Activated CD4-positive, alpha-beta T cell treated with anti-CD3 and anti-CD28 coated beads for 1 hour (primary cell): ENCODE data around the gene TSC1.
"Not testable (repeated sequence)": the region's sequence is repeated elsewhere in the genome, so short reads cannot be mapped to it uniquely, and the experiment has no call there.

ENCODE experiments used
- DNase-seq: peaks from one replicate; pipeline ENCODE4 v3.0.0-alpha.2; 2020

The TSC1 gene

DNA sequence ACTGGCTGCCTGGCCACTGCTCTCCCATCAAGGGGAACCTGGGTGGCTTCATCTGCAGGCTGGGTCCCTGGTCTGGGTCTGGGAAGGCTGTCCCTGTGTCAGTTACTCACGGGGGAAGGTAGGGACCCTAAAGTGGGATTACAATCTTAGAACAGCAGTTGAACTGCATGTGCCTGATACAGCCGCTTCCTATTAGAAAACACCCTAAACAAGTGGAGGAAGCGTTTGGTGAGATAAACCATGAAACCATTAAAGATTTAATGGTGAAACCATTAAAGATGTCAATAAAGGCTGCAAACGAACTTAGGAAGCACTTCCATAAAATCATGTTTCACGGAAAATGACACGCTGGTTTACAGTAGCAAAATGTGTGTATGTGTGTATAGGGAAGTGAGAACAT, 31.5 kb upstream of the TSC1 start:
- no peak for DNase-seq

DNA sequence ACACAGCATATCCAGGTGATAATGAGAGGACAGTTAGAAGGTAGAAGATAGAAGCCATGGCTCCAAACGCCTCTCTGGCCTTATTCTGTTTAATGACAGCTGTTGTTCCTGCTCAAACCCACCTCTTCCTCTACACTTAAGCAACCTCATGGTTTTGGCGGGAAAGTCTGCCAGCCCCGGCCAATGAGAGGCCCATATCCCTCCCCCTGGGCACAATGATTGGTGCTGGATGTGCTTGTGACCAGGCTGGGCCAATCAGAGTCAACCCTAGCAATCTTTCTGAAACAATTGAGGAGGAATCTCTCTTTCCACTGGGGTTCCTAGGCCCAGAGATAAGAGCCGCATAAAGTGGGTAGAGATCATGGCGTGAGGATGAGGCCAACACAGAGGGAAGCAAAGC, 29.3 kb upstream of the TSC1 start:
- no peak for DNase-seq

DNA sequence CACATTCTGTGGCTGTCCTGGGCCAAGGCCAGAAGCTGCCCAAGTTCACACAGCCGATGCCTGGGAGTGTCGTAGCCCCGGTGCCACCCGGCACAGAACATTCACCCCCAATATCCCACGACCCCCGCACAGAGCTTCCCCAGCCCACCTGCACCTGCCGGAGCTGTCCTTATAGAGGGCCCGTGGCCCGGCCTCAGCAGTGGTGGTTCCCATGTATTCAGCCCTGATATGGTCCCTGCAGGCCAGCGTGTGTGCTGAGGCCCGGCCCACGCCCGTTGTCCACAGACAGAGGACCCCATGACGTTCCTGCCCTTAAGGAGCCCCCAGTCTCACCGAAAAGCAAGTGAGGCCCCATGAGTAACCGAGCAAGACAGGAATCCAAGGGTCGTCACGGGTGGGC, 28.8 kb upstream of the TSC1 start:
- DNase-seq, result no peak

- no peak for DNase-seq
These were observed 26.1 kb upstream of the TSC1 start for GRCh38 chr9:132970324-132971062.

DNA sequence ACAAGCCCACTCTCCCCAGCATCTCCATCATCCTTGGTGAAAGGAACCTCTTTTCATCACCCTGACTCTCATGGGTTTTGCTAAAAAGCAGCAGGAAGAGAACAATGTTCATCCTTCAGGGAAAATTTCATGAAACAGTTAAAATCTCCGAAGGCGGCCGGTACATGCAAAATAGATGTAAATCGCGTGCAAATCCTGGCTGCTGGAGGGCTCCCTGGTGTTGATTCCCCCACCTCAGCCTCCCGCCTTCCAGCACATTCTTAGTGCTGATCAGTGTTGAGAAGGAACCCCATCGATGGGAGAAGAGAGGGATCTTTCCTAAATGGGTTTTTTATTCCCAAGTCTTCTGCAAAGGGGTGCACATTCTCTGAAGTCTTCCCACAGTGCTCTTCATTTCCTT, 25.4 kb upstream of the TSC1 start:
- DNase-seq, result no peak

DNA sequence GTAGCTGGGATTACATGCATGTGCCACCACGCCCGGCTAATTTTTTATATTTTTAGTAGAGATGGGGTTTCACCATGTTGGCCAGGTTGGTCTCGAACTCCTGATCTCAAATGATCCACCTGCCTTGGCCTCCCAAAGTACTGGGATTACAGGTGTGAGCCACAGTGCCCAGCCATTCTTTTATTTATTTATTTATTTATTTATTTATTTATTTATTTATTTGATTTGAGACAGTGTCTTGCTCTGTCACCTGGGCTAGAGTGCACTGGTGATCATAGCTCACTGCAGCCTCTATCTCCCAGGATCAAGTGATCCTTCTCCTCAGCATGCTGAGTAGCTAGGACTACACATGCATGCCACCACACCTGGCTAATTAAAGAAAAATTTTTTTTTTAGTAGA, 23.5 kb upstream of the TSC1 start:
- not testable (repeated sequence) for DNase-seq

DNA sequence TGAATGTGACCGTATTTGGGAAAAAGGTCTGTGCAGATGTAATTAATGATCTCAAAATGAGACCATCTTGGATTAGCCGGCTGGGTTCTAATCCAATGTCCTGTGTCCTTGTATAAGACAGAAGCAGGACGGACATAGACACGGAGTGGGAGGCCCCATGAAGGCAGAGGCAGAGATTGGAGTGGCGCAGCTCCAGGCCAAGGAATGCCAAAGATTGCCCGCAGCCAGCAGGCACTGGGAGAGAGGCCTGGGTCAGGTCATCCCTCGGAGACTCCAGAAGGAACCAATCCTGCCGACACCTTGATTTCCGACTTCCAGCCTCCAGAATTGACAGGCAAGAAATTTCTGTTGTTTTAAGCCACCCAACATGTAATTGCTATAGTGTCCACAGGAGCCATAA, 21.1 kb upstream of the TSC1 start:
- DNase-seq, result no peak

GRCh38 chr9:132961002-132961401, 16.6 kb upstream of the TSC1 start:
- no peak for DNase-seq

- DNase-seq, result no peak
These were observed 13.4 kb upstream of the TSC1 start for GRCh38 chr9:132957805-132958204.

DNA sequence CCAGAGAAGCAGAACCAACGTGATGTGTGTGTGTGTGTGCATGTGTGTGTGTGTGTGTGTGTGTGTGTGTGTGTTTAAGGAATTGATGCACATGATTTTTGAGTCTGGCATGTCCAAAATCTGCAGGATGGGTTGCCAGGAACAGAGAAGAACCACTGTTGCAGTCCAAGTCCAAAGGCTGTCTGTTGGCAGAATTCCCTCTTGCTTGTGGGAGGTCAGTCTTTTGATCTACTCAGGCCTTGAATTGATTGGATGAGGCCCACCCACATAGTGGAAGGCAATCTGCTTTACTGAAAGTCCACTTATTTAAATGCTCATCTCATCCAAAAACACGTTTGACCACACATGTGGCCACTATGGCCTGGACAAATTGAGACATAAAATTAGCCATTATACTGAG, 11.4 kb upstream of the TSC1 start:
- DNase-seq, result no peak

GRCh38 chr9:132955123-132955522, 10.7 kb upstream of the TSC1 start:
- no peak for DNase-seq

DNA sequence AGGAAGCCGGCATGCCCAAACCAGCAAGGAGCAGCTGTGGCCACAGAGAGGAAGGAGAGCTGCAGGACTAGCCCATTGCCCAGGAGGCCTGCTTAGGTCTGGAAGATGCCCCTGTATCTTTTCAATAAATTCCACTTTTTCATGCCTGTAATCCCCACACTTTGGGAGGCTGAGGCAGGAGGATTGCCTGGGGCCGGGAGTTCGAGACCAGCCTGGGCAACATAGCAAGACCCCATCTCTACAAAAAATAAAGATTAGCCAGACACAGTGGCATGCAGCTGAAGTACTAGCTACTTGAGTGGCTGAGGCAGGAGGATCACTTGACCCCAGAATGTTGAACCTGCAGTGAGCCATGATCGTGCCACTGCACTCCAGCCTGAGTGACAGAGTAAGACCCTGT, 5.3 kb upstream of the TSC1 start:
- no peak for DNase-seq

DNA sequence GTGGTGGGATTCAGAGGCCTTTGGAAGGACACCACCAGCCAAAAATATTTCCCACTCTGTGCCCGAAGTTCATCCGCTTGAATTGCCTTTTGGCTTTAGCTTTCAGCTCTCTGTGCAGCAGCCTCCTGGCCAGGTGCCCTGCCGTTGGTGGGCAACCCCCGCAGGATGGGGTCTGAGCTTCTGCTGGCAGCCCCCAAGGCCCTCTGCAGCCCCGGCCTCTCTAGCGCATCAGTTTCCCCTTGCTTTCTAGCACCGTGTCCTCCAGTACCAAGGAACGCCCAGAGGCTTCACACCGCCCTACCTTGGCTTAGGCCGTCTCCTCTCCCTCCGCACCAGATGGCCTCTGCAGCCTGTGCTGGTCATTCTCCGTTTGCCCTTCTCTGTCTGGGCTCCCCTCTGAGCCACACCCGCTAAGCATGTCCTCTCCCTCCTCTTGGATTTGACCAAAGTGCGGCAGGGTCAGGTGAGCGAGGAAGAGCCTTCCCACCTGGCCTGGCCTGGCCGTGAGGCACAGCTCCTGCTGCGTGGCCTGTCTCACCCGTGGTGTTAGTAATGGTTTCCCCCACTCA, 4.2 kb upstream of the TSC1 start:
- DNase-seq, result no peak

GRCh38 chr9:132947756-132948155, 3.3 kb upstream of the TSC1 start:
- DNase-seq, result no peak

DNA sequence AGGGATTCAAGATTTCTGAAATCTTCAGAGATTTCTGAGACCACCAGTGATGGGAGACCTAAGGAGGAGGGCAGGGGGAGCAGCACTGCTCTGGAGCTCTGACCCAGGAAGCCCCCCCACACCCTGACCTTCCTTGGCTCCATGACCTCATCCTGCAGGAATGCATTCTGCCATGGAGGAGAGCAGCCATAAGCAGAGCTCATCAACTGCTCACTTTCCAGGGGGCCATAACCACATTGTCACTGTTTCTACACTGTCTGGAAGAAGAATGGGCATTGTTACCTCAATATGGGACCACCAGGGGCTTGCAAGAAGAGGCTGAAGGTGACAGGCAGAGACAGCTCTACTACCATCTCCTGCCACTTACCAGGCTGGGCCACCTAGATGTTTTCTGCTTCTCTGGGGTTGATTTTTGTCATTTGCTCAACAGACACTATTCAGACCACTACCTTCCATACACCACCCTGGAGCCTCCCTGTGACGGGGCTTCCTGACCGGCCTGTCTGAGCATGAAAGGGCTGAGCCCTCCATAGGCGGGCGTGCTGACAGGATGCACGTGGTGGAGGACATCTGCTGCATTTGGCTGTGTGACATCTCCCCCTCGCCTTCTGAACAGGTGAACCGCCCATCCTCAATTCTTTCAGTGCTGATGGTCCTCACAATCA, 2.3 kb upstream of the TSC1 start:
- no peak for DNase-seq

- DNase-seq, result no peak
These were observed 1.8 kb upstream of the TSC1 start for GRCh38 chr9:132946211-132946610.

DNA sequence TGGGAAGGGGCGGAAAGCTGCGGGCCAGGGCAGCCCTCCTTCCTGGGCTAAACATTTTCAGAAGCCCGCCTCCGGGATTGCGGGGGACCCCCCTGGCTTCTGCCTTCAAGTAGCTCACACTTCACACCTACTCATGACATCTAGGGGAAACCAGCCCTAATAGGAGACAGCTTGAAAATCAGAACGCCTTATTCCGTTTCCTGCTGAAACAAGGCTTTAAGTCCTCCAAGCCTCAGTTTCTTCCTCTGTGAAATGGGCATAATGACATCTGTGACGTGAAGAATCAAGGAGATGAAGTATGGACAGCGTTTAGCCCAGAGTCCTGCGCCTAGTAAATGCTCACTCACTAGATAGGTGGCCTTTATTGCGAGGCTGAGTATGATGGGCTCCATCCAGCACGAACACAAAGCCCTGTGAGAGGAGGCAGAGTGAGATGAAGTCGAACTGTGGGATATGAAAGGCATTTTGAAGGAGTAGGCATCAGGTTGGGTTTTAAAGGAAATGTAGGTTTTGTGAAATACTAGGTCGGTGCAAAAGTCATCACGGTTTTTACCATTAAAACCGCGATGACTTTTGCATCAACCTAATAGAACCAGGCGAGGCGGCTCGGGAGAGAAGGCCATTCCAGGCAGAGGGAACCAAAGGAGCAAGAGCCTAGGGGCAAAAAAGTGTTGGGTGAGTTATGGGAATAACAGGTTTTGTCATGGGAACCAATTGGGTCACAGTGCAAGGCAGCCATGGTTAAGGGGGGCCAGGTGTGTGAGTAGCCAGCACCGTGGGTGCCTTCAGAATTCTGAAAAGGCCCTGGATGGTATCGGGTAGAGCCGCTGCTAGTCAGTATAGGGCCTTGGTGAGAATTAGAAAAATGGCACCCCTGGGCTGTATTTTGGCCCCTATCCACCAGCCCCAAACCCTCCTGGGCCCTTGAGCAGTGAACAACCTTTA, 1.0 kb upstream of the TSC1 start:
- no peak for DNase-seq

DNA sequence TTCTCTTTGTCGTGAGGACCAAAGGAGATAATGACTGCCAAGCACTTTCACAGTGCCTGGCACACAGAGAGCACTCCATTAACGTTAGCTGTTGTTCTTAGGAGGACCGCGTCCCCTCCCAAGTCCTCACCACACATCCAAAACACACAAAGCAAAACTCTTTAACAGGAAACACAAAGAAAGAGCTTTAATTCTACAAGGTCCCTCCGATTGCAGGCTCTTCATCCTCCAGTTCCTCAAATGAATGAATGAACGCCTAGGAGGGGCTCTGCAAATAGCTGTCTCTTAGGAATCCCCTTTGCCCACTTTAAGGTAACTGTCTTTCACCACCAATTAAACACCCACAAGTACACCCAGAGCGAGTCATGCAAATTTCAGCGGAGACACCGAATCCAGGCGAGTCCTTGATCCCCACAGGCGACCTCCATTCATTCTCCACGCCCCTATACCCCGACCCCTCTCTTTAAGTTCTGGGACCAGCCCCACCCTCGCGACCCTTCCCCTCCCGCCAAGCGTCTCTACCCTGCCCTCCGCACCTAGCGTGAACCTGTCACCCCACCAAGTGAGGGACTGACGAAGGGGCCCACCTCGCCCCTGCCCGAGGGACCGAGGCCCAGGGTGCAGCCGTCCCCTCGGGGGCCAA, 644 bp downstream of the TSC1 start:
- no peak for DNase-seq

- DNase-seq, result no peak
These were observed 1.8 kb downstream of the TSC1 start for GRCh38 chr9:132942541-132943182.

DNA sequence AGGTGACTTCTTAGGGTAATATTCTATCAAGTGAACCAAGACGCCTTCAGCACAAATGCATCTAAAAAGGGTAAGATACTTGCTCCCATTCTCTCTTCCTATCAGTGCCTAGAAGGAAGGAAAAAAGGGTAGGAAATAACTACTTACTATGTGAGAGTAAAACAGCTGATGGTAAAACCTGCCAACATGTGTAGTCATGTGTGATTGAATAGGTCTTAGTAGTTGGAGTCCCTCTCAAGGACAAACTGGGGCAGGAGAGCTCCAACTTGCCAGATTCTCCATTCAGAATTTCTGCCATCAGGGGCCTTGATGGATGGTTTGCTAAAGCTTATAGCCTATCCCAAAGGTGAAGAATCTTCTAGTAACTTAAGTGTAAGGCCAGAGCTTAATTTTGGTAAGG, 5.2 kb downstream of the TSC1 start:
- no peak for DNase-seq

- DNase-seq, result no peak
These were observed 6.9 kb downstream of the TSC1 start for GRCh38 chr9:132937463-132937901.

- no peak for DNase-seq
These were observed 9.4 kb downstream of the TSC1 start for GRCh38 chr9:132935026-132935425.
